ENCODE results near the gene LRRC45.

DNA sequence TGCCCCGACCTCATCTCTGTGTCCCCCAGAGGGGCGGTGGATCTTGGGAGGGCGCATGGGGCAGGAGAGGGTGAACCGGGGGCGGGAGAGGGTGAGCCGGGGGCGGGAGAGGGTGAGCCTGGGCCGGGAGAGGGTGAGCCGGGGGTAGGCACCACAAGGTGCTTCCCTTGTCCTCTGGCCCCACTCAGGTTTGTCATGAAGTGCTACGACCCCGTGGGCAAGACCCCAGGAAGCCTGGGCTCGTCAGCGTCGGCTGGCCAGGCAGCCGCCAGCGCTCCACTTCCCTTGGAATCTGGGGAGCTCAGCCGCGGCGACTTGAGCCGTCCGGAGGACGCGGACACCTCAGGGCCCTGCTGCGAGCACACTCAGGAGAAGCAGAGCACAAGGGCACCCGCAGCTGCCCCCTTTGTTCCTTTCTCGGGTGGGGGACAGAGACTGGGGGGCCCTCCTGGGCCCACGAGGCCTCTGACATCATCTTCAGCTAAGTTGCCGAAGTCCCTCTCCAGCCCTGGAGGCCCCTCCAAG is 26.8 kb upstream of the LRRC45 start:
- no peak for TF ChIP-seq EP300 (IDR thresholded peaks at IDR 0.05)
- TF ChIP-seq POLR2A (IDR thresholded peaks at IDR 0.05): no peak
